DOHH2 (cell line): ENCODE data around the gene ZNF219.

Experiments
- EZH2phosphoT487 ChIP-seq: fragments of 200-600 bp; sonication (generic); IDR thresholded peaks from 2 replicates; pipeline ENCODE4 v1.6.1; 2017; ENCODE audit warnings: borderline replicate concordance, mild to moderate bottlenecking, antibody characterized with exemption, low read length, moderate library complexity, mixed read lengths
- TF ChIP-seq, protein P1 (sequence below): fragments of 200-600 bp; sonication (generic); IDR thresholded peaks from one replicate; pipeline ENCODE4 v1.5.1; 2014; ENCODE audit warnings: antibody characterized with exemption, mild to moderate bottlenecking, low read depth, low read length; ENCODE audit not compliant: poor library complexity, severe bottlenecking

DNA sequence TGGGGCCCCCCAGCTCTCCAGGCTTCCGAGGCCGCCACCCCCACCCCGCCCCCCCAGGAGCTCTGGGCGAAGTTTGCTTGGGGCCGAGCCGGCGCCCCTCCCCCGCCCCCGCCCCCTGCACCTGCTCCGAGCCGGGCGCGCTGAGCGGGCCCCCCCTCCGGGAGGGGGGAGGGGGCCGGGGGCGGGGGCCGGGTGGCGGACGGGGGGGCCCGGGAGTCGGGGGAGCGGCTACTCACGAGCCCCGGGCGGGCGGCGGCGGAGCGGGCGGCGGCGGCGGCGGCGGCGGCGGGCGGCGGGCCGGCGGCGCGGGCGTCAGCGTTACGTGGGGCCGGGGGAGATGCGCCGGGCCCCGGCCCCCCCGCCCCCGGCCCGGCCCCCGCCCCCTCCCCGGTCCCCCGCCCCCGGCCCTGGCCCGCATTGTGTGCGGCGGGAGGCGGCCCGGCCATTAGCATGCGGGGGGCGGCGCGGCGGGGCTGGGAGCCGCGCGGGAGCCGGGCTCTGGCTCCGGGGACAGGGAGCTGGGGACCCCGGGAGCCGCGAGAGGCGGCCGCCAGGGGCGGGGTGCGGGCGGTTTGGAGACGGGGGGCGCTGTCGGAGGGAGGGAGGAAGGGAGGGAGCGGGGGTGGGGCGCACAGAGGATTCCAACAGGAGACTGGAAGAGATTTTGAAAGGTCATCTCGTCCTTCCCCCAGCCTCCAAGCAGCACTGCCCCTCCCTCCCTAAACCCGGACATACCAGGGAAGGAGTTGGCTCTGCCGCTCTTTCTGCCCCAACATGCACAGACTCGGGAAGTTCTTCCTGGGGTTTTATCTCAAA is at the start of gene ZNF219:
- TF ChIP-seq, protein P1, sequence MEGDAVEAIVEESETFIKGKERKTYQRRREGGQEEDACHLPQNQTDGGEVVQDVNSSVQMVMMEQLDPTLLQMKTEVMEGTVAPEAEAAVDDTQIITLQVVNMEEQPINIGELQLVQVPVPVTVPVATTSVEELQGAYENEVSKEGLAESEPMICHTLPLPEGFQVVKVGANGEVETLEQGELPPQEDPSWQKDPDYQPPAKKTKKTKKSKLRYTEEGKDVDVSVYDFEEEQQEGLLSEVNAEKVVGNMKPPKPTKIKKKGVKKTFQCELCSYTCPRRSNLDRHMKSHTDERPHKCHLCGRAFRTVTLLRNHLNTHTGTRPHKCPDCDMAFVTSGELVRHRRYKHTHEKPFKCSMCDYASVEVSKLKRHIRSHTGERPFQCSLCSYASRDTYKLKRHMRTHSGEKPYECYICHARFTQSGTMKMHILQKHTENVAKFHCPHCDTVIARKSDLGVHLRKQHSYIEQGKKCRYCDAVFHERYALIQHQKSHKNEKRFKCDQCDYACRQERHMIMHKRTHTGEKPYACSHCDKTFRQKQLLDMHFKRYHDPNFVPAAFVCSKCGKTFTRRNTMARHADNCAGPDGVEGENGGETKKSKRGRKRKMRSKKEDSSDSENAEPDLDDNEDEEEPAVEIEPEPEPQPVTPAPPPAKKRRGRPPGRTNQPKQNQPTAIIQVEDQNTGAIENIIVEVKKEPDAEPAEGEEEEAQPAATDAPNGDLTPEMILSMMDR, result no peak
- no peak for TF ChIP-seq EZH2phosphoT487
